Measurements from ENCODE around the gene TRIM5.

TRIM5 gene

GRCh38 chr11:5624489-5625279, 60.2 kb downstream of the TRIM5 start, which contains the start of gene TRIM34:
Gene TRIM34 (plus strand): TSS chr11:5625001. CDS start chr11:5632332, 7,331 bp downstream.
- no peak for TF ChIP-seq CTCF (IDR thresholded peaks at IDR 0.05)

GRCh38 chr11:5622802-5623201, 62.1 kb downstream of the TRIM5 start:
- TF ChIP-seq CTCF (IDR thresholded peaks at IDR 0.05): no peak

- no peak for TF ChIP-seq CTCF (IDR thresholded peaks at IDR 0.05)
These were observed 63.3 kb downstream of the TRIM5 start for GRCh38 chr11:5621580-5621979.

GRCh38 chr11:5620651-5621521, 64.0 kb downstream of the TRIM5 start:
- TF ChIP-seq CTCF (IDR thresholded peaks at IDR 0.05): no peak

- no peak for TF ChIP-seq CTCF (IDR thresholded peaks at IDR 0.05)
These were observed 66.1 kb downstream of the TRIM5 start for GRCh38 chr11:5618807-5619206.

Data from LNCAP (cell line).